NCI-H2196 (cell line): ENCODE data around the gene OCLN.
A peak's percentile ranks its signal among the peaks of the same experiment; 100 is the strongest.
"Not testable (repeated sequence)": the region's sequence is repeated elsewhere in the genome, so short reads cannot be mapped to it uniquely, and the experiment has no call there.

Experiments used
- DNase-seq: peaks from one replicate; lab custom pipeline; 2025; ENCODE audit not compliant: unreplicated experiment; lab: John Stamatoyannopoulos, UW

Gene OCLN

GRCh38 chr5:69492391-69492922 is at the start of gene OCLN:
TSS of gene OCLN (plus strand) at chr5:69492790. CDS start at chr5:69504245, 11,455 bp downstream.
- peak; percentile 77 for DNase-seq

GRCh38 chr5:69444127-69444754 is 48.3 kb upstream of the OCLN start:
- DNase-seq: no peak

GRCh38 chr5:69449511-69449910 is 43.1 kb upstream of the OCLN start:
- DNase-seq: no peak

- DNase-seq: no peak
Observed at GRCh38 chr5:69450116-69450515, 42.5 kb upstream of the OCLN start.

GRCh38 chr5:69450527-69450926 is 42.1 kb upstream of the OCLN start:
- DNase-seq: not testable (repeated sequence)

GRCh38 chr5:69451941-69452647 is 40.5 kb upstream of the OCLN start:
- DNase-seq: no peak

GRCh38 chr5:69453487-69453886 is 39.1 kb upstream of the OCLN start:
- not testable (repeated sequence) for DNase-seq

GRCh38 chr5:69454460-69455249 is 37.9 kb upstream of the OCLN start:
- DNase-seq: no peak

GRCh38 chr5:69455428-69455988 is 37.1 kb upstream of the OCLN start:
- DNase-seq: not testable (repeated sequence)

- no peak for DNase-seq
Observed at GRCh38 chr5:69462170-69462569, 30.4 kb upstream of the OCLN start.

GRCh38 chr5:69466375-69466774 is 26.2 kb upstream of the OCLN start:
- DNase-seq: not testable (repeated sequence)

GRCh38 chr5:69467442-69468225 is 25.0 kb upstream of the OCLN start:
- no peak for DNase-seq

GRCh38 chr5:69468631-69469030 is 24.0 kb upstream of the OCLN start:
- DNase-seq: no peak

GRCh38 chr5:69471516-69471915 is 21.1 kb upstream of the OCLN start:
- not testable (repeated sequence) for DNase-seq

GRCh38 chr5:69472535-69473143 is 20.0 kb upstream of the OCLN start:
- DNase-seq: not testable (repeated sequence)

GRCh38 chr5:69477170-69477569 is 15.4 kb upstream of the OCLN start:
- DNase-seq: no peak

- DNase-seq: not testable (repeated sequence)
Observed at GRCh38 chr5:69478296-69478695, 14.3 kb upstream of the OCLN start.

GRCh38 chr5:69484891-69485290 is 7.7 kb upstream of the OCLN start:
- no peak for DNase-seq

GRCh38 chr5:69485471-69485870 is 7.1 kb upstream of the OCLN start:
- DNase-seq: no peak

GRCh38 chr5:69489246-69489645 is 3.3 kb upstream of the OCLN start:
- no peak for DNase-seq
